Measurements from ENCODE around the gene ARHGEF35.
"Not testable (repeated sequence)": the region's sequence is repeated elsewhere in the genome, so short reads cannot be mapped to it uniquely, and the experiment has no call there.

Gene ARHGEF35

DNA sequence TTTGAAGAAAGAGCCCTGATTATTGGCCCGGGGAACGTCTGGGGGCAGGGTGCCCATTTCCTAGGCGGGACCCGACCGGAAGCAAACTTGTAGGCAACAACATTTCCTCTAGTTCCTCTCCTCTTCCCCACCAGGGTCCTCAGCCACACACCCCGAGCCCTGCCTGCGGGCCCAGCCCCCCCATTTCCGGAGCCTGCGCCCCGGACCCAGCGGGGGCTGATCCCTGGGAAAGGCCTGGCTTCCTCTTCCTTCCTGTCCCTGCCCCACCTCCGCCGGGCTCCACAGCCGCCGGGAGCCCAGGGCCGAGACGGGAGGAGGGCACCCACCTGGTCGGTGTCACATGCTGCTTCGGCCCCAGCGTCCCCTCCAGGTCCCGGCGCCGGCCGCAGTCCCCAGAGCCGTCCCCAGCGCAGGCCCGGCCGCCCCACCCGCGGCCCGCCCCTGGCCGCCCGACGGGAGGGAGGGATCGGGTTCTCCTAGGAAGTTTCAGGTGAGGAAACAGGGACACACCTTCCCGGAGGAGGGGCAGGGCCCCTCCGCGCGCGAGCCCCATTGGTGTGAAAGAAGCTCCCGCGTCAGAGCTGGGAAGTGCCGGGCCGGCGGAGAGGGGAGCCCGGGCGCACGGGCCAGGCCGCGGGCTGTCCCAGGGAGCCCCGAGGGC is at the start of gene ARHGEF35:
ARHGEF35 (minus strand) TSS at position 622 of the 661 bp plus-strand sequence. CDS start 7,450 bp downstream, outside the sequence.
- not testable (repeated sequence) for DNase-seq (ENCODE audit: low read depth in 2 of 2)

DNA sequence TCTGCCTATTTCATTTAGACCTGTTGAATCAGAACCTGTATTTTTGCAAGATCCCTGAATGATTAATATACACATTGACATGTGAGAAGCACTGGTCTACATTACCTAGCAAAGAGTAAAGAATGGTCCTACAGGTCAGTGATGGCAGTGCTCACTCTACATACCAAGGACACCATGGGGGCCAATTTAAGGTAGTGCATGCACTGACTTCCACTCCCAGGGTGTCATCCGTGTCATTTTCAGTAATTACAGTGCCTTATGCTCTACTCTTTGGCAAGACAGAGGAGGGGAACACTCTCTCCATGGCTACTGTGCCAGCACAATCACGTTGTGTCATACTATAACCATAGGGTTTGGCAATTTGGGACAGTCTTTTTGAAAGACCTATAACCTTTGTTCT is 49.7 kb upstream of the ARHGEF35 start:
- not testable (repeated sequence) for DNase-seq (ENCODE audit: low read depth in 2 of 2)

GRCh38 chr7:144239365-144239764 is 43.7 kb upstream of the ARHGEF35 start, which contains the start of gene OR2A42:
TSS of gene OR2A42 (minus strand) at chr7:144239605. CDS start at chr7:144232843, 6,762 bp downstream.
- not testable (repeated sequence) for DNase-seq (ENCODE audit: low read depth in 2 of 2)

GRCh38 chr7:144238530-144239082 is 43.0 kb upstream of the ARHGEF35 start:
- not testable (repeated sequence) for DNase-seq (ENCODE audit: low read depth in 2 of 2)

DNA sequence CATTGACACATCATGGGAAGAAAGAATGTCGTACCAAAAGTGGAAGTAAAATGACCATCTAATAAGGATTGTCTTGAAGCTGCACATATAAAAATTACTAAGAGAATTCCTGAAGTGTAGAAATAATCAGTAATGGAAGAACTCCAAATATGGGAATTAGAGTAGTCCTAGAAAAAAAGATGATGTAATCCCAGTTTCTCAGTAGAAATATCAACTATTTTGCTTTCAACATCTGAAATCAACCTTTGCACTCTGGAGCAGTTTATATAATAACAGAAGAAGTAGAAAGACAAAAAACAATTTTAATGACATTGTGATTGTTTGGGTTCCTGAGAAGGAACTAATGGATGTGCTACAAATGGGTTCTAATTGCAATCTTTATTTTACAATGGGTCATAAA is 37.4 kb upstream of the ARHGEF35 start:
- not testable (repeated sequence) for DNase-seq (ENCODE audit: low read depth in 2 of 2)

- DNase-seq (ENCODE audit: low read depth in 2 of 2): not testable (repeated sequence)
Measured at GRCh38 chr7:144231027-144231426, 35.4 kb upstream of the ARHGEF35 start.

DNA sequence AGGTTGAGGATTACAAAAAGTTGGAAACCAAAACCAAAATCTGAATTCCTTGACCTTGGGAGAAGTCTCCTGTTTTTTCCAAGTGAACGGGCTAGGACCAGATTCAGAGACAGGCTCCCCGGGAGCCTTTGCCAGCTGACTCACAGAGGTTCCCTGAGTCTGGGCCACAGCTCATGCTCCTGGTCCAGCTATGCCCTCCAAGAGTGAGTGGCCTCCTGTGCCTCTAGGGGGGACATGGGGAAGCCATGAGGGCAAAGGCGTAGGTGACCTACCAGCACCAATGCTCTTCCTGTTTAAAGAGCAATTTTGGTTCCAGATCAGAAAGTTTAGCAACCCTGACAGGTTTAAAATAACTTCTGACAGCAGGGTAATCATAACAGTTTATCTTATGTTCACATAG is 33.2 kb upstream of the ARHGEF35 start:
- DNase-seq (ENCODE audit: low read depth in 2 of 2): not testable (repeated sequence)

GRCh38 chr7:144226866-144227265 is 31.2 kb upstream of the ARHGEF35 start:
- not testable (repeated sequence) for DNase-seq (ENCODE audit: low read depth in 2 of 2)

DNA sequence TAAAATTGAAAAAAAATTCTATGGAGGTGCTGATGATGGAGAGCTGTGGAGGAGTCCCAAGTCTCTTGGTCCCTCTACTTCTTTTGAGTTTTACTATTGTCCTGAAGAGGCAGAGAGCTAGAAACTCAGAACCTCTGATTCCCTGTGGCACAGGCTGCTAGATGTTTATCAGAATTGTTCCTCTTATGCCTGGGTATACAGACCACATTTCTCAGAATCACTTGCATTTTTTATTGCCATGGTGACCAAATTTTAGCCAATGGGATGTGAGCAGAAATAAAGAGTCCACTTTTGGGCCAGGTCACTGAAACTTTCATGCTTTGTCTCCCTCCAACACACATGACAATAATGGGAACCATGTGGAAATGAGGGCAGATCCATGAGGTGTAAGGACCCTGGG is 28.0 kb upstream of the ARHGEF35 start:
- DNase-seq (ENCODE audit: low read depth in 2 of 2): not testable (repeated sequence)

DNA sequence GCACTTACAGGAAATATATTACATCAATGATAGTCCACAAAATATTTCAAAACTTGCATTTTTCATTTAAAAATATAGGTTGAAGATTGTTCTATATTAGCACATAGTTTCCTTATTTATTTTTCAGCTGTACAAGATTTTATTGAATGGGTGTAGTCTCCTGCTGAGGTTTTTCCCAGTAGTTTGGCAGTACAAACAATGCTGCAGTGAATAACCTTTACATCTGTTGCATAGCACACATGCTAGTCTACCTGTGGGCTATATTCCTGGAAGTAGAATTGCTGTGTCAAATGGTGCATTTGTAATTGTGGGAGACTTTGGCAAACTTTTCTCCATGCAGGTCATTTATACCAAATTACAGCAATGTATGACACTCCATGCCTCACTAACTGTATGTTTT is 24.9 kb upstream of the ARHGEF35 start:
- DNase-seq (ENCODE audit: low read depth in 2 of 2): not testable (repeated sequence)

DNA sequence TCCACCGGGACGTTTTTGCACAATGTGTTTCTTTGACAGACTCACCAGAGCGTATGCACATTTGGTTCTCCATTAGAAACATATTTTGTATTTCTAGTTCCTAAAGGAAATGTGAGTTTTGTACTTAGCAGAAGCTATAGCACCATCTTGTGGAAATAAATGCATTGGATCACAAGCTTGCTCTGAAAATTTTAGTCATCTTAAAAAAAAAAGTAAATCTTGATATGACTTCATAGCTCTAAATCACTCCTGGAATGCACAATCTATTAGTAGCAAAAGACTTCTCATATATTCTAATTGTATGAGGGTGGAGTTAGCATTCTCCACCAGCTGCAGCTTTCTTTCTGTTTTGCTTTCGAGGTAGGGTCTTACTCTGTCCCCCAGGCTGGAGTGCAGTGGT is 23.5 kb upstream of the ARHGEF35 start:
- DNase-seq (ENCODE audit: low read depth in 2 of 2): not testable (repeated sequence)

- not testable (repeated sequence) for DNase-seq (ENCODE audit: low read depth in 2 of 2)
Measured at GRCh38 chr7:144218581-144218980, 22.9 kb upstream of the ARHGEF35 start.

- not testable (repeated sequence) for DNase-seq (ENCODE audit: low read depth in 2 of 2)
Measured at GRCh38 chr7:144217200-144217599, 21.6 kb upstream of the ARHGEF35 start.

DNA sequence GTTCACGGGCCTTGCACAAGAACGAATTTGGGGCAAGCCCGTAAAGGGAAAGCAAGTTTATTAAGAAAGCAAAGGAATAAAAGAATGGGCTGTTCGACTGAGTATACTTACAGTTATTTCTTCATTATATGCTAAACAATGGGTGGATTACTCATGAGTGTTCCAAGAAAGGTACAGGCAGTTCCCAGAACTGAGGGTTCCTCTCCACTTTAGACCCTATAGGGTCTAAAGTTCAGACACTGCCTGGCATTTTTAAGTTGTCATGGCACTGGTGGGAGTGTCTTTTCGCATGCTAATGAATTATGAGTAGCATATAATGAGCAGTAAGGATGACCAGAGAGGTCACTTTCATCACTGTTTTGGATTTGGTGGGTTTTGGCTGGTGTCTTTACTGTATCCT is 9.7 kb upstream of the ARHGEF35 start:
- not testable (repeated sequence) for DNase-seq (ENCODE audit: low read depth in 2 of 2)

DNA sequence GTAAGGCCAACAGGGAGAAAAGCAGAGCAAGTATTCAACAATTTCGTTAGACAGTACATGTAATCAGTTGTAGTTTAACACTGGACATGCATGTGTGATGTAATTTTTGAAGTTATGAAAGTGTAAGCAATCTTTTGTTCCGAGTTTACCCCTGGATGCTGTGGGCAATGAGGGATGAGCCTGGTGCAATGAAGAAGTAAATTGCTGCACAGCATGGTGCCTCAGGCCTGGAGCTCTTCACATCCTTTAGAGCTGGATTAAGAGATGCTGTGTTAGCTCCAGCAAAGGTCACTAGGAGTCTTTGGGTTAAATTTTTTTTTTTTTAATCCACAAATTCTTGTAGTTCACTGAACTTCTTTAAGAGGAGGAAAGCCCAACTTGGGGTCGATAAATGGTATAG is 7.5 kb upstream of the ARHGEF35 start:
- not testable (repeated sequence) for DNase-seq (ENCODE audit: low read depth in 2 of 2)

DNA sequence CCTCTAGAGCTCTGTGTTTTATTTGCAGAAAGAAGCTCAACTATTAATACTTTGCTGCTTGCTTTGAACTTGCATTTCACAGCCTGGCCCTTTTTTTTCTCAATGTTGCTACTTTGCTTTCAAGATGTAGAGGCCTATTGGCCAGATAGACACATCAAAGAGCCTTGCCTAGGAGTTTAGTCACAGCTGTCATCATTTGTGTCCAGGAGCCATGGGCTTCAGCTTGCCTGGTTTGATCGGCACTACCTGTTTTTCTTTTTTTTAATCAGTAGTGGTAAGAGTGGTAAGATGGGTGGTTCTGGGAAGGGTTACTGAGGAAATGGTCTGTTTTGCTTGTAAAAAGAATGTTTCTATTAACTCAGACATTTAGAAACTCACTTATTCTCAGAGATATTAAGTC is 6.3 kb upstream of the ARHGEF35 start:
- not testable (repeated sequence) for DNase-seq (ENCODE audit: low read depth in 2 of 2)

DNA sequence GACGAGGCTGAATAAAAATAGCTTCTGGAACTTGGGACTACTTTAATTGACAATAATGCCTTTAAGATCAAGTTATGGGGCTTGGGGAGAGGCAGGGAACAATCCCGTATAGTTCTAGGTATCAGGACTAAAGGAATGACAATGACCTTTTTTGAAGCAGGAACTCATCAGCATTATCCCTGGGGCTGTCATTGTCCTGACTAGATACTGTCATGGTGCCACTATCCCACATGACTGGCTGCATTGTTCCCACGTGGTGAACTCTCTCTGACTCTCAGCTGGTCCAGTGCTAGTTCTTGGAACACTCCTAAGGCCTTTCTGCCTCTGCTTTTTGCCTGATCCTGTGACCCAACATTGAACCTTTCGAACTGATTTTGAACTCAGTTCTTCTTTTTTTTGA is 3.3 kb upstream of the ARHGEF35 start:
- not testable (repeated sequence) for DNase-seq (ENCODE audit: low read depth in 2 of 2)

DNA sequence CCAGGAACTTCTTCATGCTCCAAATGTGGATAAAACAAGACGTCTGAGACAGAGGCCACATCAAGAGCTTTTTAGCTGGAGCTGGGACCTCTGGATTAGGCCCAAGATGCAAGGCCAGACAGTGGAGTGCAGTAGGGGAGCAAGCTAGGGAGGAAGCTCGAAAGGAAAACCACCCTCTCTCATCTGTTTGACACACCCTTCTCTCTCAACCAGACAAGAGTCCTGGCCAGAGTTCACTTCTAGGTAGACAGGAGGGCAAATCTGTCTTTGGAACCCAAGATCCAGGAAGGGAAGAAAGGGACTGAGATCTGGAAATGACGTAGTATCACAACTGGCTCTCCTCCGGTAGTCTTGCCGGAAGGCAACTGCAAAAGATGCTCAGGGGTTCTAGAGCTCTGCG is 1.2 kb downstream of the ARHGEF35 start:
- DNase-seq (ENCODE audit: low read depth in 2 of 2): not testable (repeated sequence)

- not testable (repeated sequence) for DNase-seq (ENCODE audit: low read depth in 2 of 2)
Measured at GRCh38 chr7:144193782-144194181, 1.9 kb downstream of the ARHGEF35 start.

- not testable (repeated sequence) for DNase-seq (ENCODE audit: low read depth in 2 of 2)
Measured at GRCh38 chr7:144188578-144189171, 7.0 kb downstream of the ARHGEF35 start.

DNA sequence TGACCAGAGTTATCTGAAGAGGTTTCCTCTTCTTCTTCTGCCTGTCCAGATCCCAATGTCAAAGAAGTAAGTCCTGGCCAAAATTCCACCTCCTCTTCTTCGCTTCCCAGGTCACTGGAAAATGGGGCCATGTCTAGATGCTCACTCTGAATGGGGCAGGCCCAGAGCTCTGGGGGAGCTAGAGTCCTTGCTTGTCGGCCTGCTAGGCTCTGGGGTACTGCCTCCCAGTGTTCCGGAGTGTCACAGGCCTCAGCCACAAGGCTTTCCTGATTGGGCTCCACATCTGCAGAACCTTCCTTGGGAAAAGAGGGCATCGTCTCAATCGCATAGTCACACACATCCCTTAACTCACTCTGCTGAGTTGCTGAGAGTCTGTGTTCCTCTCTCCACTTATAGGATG is 7.8 kb downstream of the ARHGEF35 start:
- not testable (repeated sequence) for DNase-seq (ENCODE audit: low read depth in 2 of 2)

GRCh38 chr7:144183166-144183565 is 12.5 kb downstream of the ARHGEF35 start, which contains the start of gene CTAGE4:
TSS of gene CTAGE4 (plus strand) at chr7:144183466. CDS start at chr7:144183504, 38 bp downstream.
- DNase-seq (ENCODE audit: low read depth in 2 of 2): not testable (repeated sequence)

DNA sequence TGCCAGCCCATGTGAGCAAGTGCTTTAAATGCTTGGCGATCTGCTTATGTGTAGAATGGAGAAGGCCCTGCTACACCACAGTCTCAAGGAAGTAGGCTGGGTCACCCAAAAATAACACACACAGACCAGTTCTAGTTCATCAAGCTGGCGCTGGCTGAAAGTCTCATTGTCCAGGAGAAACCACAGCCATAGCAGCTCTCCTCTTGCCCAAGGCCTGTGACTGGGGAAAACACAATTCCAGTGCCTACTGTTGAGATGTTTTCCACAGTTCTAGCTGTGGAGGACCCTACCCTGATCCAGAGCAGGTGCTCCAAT is 16.5 kb downstream of the ARHGEF35 start:
- DNase-seq (ENCODE audit: low read depth in 2 of 2): not testable (repeated sequence)
